ENCODE data around the gene HSPB8. TPM values are rescaled to one million over a fixed set of nuclear protein-coding genes. Genes with fewer than 3 reads are reported as not detected.

The HSPB8 gene
- total and polyA plus RNA-seq, 7 donors, result 2.1 to 485 (median 311) TPM

- Histone ChIP-seq H3K27me3 (no peaks in the 10 kb centered on the region), H3K9me3 (no peaks in the 10 kb centered on the region), H3K4me3 (no peak overlapping the region), H3K27ac (peak overlapping the region in 3 of 4 donors; percentile 84 to 99 (median 97)), H3K36me3 (peaks cover 1 to 6% (median 2%) of the 10 kb centered on the region in 4 donors), H3K4me1 (peaks cover 0 to 87% (median 53%) of the 10 kb centered on the region in 4 donors)
- no peak for TF ChIP-seq CTCF (IDR thresholded peaks at IDR 0.05)
- TF ChIP-seq POLR2A (IDR thresholded peaks at IDR 0.05), result no peak
- no peak for TF ChIP-seq POLR2AphosphoS5 (IDR thresholded peaks at IDR 0.05)
- TF ChIP-seq EP300 (IDR thresholded peaks at IDR 0.05), result no peak
- intact Hi-C loops (cut with DNase I), result no loop called here
- WGBS, 2 donors, result 91 to 92% methylated on average over 4 of the region's 4 CpGs
- no peak for DNase-seq
Measured at GRCh38 chr12:119200601-119201000, 21.9 kb downstream of the HSPB8 start.

- no peak for DNase-seq
- Histone ChIP-seq H3K27me3 (no peaks in the 10 kb centered on the region), H3K36me3 (no peaks in the 10 kb centered on the region), H3K27ac (peak overlapping the region; percentile 23 to 99 (median 90)), H3K9me3 (no peaks in the 10 kb centered on the region), H3K4me1 (peaks cover 0 to 92% (median 57%) of the 10 kb centered on the region in 4 donors), H3K4me3 (no peak overlapping the region)
- intact Hi-C loops (cut with DNase I), result no loop called here
- WGBS, 2 donors, result 74 to 82% methylated on average over 9 of the region's 9 CpGs
- TF ChIP-seq CTCF (IDR thresholded peaks at IDR 0.05) (no peak), POLR2A (IDR thresholded peaks at IDR 0.05) (no peak), POLR2AphosphoS5 (IDR thresholded peaks at IDR 0.05) (no peak), EP300 (IDR thresholded peaks at IDR 0.05) (no peak)
Measured at GRCh38 chr12:119201789-119202543, 23.2 kb downstream of the HSPB8 start.

- peaks cover 0 to 92% (median 60%) of the 10 kb centered on the region in 4 donors for H3K4me1 ChIP-seq
- WGBS, 2 donors, result 24 to 30% methylated on average over 2 of the region's 2 CpGs
Measured at GRCh38 chr12:119202544-119202943, 23.8 kb downstream of the HSPB8 start.

GRCh38 chr12:119204131-119204530, 25.4 kb downstream of the HSPB8 start:
- Histone ChIP-seq H3K4me3 (no peak overlapping the region), H3K36me3 (no peaks in the 10 kb centered on the region), H3K27ac (peak overlapping the region; percentile 70 to 99 (median 82)), H3K4me1 (peaks cover 0 to 92% (median 59%) of the 10 kb centered on the region in 4 donors), H3K9me3 (no peaks in the 10 kb centered on the region), H3K27me3 (no peaks in the 10 kb centered on the region)
- no peak for TF ChIP-seq POLR2A (IDR thresholded peaks at IDR 0.05)
- peak in 3 of 4 donors; percentile 33 to 43 (median 36) for TF ChIP-seq POLR2AphosphoS5 (IDR thresholded peaks at IDR 0.05)
- no peak for TF ChIP-seq CTCF (IDR thresholded peaks at IDR 0.05)
- no peak for DNase-seq
- intact Hi-C loops (cut with DNase I), result no loop called here
- WGBS, 2 donors, result 25 to 39% methylated on average over 2 of the region's 2 CpGs

More at GRCh38 chr12:119202544-119202943, 23.8 kb downstream of the HSPB8 start:
- Histone ChIP-seq H3K27me3 (no peaks in the 10 kb centered on the region), H3K4me3 (no peak overlapping the region), H3K36me3 (no peaks in the 10 kb centered on the region), H3K27ac (peak overlapping the region; percentile 23 to 99 (median 90)), H3K9me3 (no peaks in the 10 kb centered on the region)
- intact Hi-C loops (cut with DNase I), result no loop called here
- TF ChIP-seq POLR2A (IDR thresholded peaks at IDR 0.05) (no peak), POLR2AphosphoS5 (IDR thresholded peaks at IDR 0.05) (no peak), EP300 (IDR thresholded peaks at IDR 0.05) (no peak), CTCF (IDR thresholded peaks at IDR 0.05) (no peak)
- no peak for DNase-seq

Measured in sigmoid colon (tissue), 7 donors.